Bronchial epithelial cell (primary cell): ENCODE results near the gene LZTFL1. TPM values are rescaled to one million over a fixed set of nuclear protein-coding genes. Genes with fewer than 3 reads are reported as not detected.

Experiments used
- DNase-seq: peaks from one replicate; pipeline ENCODE4 v3.0.0-alpha.2; 2010; ENCODE audit warnings: low read depth
- FAIRE-seq: peaks from 2 replicates; lab custom pipeline; 2011; peaks lifted over from hg19 to GRCh38; lab: Jason Lieb, UNC
- H3K27me3 ChIP-seq: 2 replicates; pipeline ENCODE4 v1.5.1; 2011; ENCODE audit warnings: low read length; ENCODE audit not compliant: control insufficient read depth, insufficient read depth
- H3K36me3 ChIP-seq: 2 replicates; pipeline ENCODE4 v1.5.1; 2011; ENCODE audit warnings: low read length; ENCODE audit not compliant: control insufficient read depth, insufficient read depth
- H3K4me3 ChIP-seq: 2 replicates; pipeline ENCODE4 v1.5.1; 2011; ENCODE audit warnings: mild to moderate bottlenecking, low read depth, low read length, control low read depth
- CTCF ChIP-seq: IDR thresholded peaks from 2 replicates; pipeline ENCODE4 v1.5.1; 2011; ENCODE audit warnings: mild to moderate bottlenecking, moderate library complexity, low read length, control low read depth, inconsistent platforms; ENCODE audit not compliant: insufficient read depth, severe bottlenecking
- total RNA-seq: library from RNA; depleted of rRNA; stranded (reverse); fragments of >200 nt; gene quantifications from 2 replicates; pipeline ENCODE4 v1.2.1, GENCODE V29; 2014

Gene LZTFL1
- total RNA-seq, 1 donor from 2014 or later, result 7.1 TPM

GRCh38 chr3:45796902-45797637 is 44.8 kb downstream of the LZTFL1 start:
- Histone ChIP-seq H3K27me3 (peaks cover 23% of the 10 kb centered on the region), H3K36me3 (no peaks in the 10 kb centered on the region), H3K4me3 (no peak overlapping the region)
- DNase-seq, result no peak
- TF ChIP-seq CTCF, result no peak
- no peak for FAIRE-seq

DNA sequence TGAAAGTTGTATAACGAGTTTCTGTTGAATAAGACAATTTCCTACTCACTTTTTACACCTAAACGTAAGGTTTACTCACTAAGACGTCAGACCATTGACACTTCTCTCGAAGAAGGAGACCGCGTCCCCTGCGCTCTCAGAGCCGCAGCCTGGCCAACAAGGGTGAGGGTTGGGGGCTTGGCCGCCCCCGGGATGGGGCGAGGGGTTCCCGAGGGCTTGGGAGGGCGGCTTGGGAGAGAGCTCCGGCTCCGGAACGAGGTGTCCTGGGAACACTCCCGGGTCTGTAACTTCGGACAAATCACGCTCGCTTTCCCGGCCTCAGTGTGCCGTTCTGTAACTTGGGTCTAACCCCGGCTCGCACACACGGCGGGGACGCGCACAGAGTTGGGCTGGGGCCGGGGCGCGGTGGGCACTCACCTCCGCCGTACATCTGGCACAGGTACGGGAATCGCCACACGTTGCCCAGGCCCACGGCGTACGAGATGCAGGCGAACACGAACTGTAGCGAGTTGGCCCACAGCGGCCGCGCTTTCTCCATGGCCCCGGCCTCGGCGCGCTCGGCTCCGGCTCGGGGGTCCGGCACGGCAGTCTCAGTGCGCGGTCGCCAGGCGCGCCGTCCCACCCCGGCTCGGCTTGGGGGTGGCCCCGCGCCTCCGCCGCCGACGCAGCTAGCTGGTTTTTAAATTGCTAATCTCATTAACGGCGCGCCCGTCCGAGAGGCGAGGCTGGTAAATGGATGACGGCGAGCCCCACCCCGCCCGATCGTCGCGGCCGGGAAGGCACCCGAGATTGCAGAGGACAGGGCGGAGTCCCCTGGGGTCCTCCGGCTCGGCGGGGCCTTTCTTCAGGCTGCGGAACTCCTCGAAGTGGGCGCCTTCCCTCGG is 45.8 kb downstream of the LZTFL1 start, which contains the start of gene SLC6A20:
Gene SLC6A20 (minus strand): TSS at position 655 of the 884 bp plus-strand sequence. CDS start 117 bp downstream, at position 538.
- DNase-seq, result peak; percentile 17
- TF ChIP-seq CTCF, result no peak
- peak within 1 kb of the TSS; percentile 27 for H3K4me3 ChIP-seq
- H3K27me3 ChIP-seq, result peaks cover 23% of the 10 kb centered on the region
- FAIRE-seq, result no peak
- no peaks in the 10 kb centered on the region for H3K36me3 ChIP-seq

- FAIRE-seq (no peak), DNase-seq (no peak)
- Histone ChIP-seq H3K27me3 (peaks cover 23% of the 10 kb centered on the region), H3K36me3 (no peaks in the 10 kb centered on the region), H3K4me3 (no peak overlapping the region)
- TF ChIP-seq CTCF, result no peak
These were observed 46.4 kb downstream of the LZTFL1 start for GRCh38 chr3:45795509-45795881.

DNA sequence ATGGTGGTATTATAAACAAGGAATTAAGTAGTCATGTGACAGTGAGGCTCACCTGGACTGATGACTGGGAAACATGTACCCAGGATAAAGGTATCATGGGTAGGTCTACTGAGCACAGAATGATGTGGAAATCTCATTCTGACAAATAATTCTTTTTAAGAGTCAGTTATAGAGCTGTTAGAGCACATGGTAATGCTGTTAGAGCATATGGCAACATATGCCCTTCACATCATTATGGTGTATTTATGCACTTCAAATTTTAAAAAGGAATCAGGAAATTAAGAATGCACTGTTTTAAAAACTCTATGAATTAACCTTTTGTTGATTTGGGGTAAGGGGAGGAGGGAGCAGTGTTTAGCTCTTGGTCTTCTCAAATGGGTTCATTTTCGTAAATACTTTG is 47.3 kb downstream of the LZTFL1 start:
- no peak for TF ChIP-seq CTCF
- H3K36me3 ChIP-seq, result no peaks in the 10 kb centered on the region
- no peak for FAIRE-seq
- H3K4me3 ChIP-seq, result no peak overlapping the region
- peaks cover 23% of the 10 kb centered on the region for H3K27me3 ChIP-seq
- no peak for DNase-seq

- TF ChIP-seq CTCF, result no peak
- Histone ChIP-seq H3K4me3 (no peak overlapping the region), H3K36me3 (no peaks in the 10 kb centered on the region), H3K27me3 (peaks cover 23% of the 10 kb centered on the region)
- no peak for FAIRE-seq
- no peak for DNase-seq
These were observed 47.8 kb downstream of the LZTFL1 start for GRCh38 chr3:45794177-45794560.
